HG02938 (cell line): ENCODE data around the gene NPIPA7.
"Not testable (repeated sequence)": the region's sequence is repeated elsewhere in the genome, so short reads cannot be mapped to it uniquely, and the experiment has no call there.

ENCODE experiments used
- ATAC-seq: cut with Tn5 transposase; IDR thresholded peaks from one replicate; pipeline ENCODE4 v1.9.1; 2021; ENCODE audit warnings: mild to moderate bottlenecking, moderate library complexity; ENCODE audit not compliant: unreplicated experiment

NPIPA7 gene

GRCh38 chr16:16417914-16418544 lies 39.1 kb downstream of the NPIPA7 start:
- ATAC-seq = not testable (repeated sequence)

GRCh38 chr16:16420515-16420914 lies 41.6 kb downstream of the NPIPA7 start:
- not testable (repeated sequence) for ATAC-seq

- not testable (repeated sequence) for ATAC-seq
These were observed 46.2 kb downstream of the NPIPA7 start for GRCh38 chr16:16425146-16425545.

GRCh38 chr16:16431135-16431534 lies 52.2 kb downstream of the NPIPA7 start:
- ATAC-seq = not testable (repeated sequence)

- ATAC-seq = not testable (repeated sequence)
These were observed 55.8 kb downstream of the NPIPA7 start for GRCh38 chr16:16434711-16435110.

GRCh38 chr16:16441401-16441800 lies 62.5 kb downstream of the NPIPA7 start:
- not testable (repeated sequence) for ATAC-seq
